ENCODE results near the gene SIGLEC9. TPM values are rescaled to one million over a fixed set of nuclear protein-coding genes. Genes with fewer than 3 reads are reported as not detected.

Gene SIGLEC9
- total RNA-seq, 1 experiment from 2014 or later = not detected

DNA sequence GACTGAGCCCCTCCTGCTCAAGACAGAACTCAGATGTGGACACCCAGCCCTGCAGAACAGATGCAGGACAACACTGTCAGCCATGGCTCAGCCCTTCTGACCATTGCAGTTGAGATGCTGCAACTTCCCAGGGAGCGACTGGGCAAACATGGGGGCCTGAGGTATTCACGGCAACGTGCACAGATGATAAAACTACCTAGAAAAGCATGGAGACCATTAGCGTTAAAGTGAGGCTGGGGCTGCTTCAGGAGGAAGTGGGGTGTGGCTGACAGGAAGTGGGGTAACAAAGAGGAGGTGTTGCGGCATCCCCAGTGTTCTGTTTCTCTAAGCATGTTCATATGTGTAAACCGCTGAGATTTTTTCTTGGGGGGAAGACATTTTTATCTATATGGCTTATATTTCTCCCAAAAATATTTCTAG is 1.3 kb upstream of the SIGLEC9 start (continued):
- TF ChIP-seq, protein P1, sequence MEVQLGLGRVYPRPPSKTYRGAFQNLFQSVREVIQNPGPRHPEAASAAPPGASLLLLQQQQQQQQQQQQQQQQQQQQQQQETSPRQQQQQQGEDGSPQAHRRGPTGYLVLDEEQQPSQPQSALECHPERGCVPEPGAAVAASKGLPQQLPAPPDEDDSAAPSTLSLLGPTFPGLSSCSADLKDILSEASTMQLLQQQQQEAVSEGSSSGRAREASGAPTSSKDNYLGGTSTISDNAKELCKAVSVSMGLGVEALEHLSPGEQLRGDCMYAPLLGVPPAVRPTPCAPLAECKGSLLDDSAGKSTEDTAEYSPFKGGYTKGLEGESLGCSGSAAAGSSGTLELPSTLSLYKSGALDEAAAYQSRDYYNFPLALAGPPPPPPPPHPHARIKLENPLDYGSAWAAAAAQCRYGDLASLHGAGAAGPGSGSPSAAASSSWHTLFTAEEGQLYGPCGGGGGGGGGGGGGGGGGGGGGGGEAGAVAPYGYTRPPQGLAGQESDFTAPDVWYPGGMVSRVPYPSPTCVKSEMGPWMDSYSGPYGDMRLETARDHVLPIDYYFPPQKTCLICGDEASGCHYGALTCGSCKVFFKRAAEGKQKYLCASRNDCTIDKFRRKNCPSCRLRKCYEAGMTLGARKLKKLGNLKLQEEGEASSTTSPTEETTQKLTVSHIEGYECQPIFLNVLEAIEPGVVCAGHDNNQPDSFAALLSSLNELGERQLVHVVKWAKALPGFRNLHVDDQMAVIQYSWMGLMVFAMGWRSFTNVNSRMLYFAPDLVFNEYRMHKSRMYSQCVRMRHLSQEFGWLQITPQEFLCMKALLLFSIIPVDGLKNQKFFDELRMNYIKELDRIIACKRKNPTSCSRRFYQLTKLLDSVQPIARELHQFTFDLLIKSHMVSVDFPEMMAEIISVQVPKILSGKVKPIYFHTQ (CRISPR knock-in tag; IDR thresholded peaks at IDR 0.05) = no peak
- TF ChIP-seq CREB1 (CRISPR knock-in tag; IDR thresholded peaks at IDR 0.05) (no peak), HMGA2 (CRISPR knock-in tag; IDR thresholded peaks at IDR 0.05) (no peak), ATF1 (CRISPR knock-in tag; IDR thresholded peaks at IDR 0.05) (no peak), ZNF219 (CRISPR knock-in tag; IDR thresholded peaks at IDR 0.05; ENCODE audit: borderline replicate concordance) (no peak)
- TF ChIP-seq, protein P2, sequence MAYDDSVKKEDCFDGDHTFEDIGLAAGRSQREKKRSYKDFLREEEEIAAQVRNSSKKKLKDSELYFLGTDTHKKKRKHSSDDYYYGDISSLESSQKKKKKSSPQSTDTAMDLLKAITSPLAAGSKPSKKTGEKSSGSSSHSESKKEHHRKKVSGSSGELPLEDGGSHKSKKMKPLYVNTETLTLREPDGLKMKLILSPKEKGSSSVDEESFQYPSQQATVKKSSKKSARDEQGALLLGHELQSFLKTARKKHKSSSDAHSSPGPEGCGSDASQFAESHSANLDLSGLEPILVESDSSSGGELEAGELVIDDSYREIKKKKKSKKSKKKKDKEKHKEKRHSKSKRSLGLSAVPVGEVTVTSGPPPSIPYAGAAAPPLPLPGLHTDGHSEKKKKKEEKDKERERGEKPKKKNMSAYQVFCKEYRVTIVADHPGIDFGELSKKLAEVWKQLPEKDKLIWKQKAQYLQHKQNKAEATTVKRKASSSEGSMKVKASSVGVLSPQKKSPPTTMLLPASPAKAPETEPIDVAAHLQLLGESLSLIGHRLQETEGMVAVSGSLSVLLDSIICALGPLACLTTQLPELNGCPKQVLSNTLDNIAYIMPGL (CRISPR knock-in tag; IDR thresholded peaks at IDR 0.05) = no peak
- TF ChIP-seq, protein P3, sequence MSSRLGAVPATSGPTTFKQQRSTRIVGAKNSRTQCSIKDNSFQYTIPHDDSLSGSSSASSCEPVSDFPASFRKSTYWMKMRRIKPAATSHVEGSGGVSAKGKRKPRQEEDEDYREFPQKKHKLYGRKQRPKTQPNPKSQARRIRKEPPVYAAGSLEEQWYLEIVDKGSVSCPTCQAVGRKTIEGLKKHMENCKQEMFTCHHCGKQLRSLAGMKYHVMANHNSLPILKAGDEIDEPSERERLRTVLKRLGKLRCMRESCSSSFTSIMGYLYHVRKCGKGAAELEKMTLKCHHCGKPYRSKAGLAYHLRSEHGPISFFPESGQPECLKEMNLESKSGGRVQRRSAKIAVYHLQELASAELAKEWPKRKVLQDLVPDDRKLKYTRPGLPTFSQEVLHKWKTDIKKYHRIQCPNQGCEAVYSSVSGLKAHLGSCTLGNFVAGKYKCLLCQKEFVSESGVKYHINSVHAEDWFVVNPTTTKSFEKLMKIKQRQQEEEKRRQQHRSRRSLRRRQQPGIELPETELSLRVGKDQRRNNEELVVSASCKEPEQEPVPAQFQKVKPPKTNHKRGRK (CRISPR knock-in tag; IDR thresholded peaks at IDR 0.05; ENCODE audit: borderline replicate concordance) = no peak
- TF ChIP-seq, protein P4, sequence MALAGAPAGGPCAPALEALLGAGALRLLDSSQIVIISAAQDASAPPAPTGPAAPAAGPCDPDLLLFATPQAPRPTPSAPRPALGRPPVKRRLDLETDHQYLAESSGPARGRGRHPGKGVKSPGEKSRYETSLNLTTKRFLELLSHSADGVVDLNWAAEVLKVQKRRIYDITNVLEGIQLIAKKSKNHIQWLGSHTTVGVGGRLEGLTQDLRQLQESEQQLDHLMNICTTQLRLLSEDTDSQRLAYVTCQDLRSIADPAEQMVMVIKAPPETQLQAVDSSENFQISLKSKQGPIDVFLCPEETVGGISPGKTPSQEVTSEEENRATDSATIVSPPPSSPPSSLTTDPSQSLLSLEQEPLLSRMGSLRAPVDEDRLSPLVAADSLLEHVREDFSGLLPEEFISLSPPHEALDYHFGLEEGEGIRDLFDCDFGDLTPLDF (CRISPR knock-in tag; IDR thresholded peaks at IDR 0.05) = no peak
- TF ChIP-seq, protein P5, sequence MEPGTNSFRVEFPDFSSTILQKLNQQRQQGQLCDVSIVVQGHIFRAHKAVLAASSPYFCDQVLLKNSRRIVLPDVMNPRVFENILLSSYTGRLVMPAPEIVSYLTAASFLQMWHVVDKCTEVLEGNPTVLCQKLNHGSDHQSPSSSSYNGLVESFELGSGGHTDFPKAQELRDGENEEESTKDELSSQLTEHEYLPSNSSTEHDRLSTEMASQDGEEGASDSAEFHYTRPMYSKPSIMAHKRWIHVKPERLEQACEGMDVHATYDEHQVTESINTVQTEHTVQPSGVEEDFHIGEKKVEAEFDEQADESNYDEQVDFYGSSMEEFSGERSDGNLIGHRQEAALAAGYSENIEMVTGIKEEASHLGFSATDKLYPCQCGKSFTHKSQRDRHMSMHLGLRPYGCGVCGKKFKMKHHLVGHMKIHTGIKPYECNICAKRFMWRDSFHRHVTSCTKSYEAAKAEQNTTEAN (CRISPR knock-in tag; IDR thresholded peaks at IDR 0.05) = no peak

DNA sequence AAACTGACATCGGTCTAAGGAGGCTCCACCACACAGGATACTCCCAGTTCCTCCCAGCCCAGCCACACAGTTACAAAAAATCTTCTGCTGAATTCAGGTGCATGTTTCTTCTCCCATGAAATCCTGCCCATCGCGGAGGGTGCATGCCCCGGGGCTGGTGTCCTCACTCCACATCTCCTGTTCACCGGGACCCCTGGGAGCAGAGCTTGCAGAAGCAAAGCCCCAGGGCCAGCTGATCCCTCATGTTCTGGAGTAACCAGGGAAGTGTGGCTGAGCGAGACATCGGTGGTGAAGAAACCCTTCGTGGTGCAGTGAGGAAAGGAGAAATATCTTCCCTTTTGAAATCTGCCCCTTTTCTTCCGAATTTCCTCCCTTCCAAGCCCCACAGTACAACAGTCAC is 904 bp upstream of the SIGLEC9 start:
- H3K9me3 Mint-ChIP-seq = no peaks in the 10 kb centered on the region
- no peaks in the 10 kb centered on the region for H3K36me3 Mint-ChIP-seq
- H3K27ac Mint-ChIP-seq = no peak overlapping the region
- no peaks in the 10 kb centered on the region; the same call in 1 of the 2 replicates for H3K4me1 Mint-ChIP-seq
- CTCF ChIA-PET = no interaction called here
- ATAC-seq (no peak), DNase-seq (ENCODE audit: low spot score) (no peak)
- H3K4me3 Mint-ChIP-seq = no peak overlapping the region
- POLR2A ChIA-PET = no interaction called here
- peaks cover 7% of the 10 kb centered on the region; the same call in 1 of the 2 replicates for H3K27me3 Mint-ChIP-seq (ENCODE audit: low read depth)
- no peak for TF ChIP-seq NR1H2 (CRISPR knock-in tag; IDR thresholded peaks at IDR 0.05)
- TF ChIP-seq, protein P6, sequence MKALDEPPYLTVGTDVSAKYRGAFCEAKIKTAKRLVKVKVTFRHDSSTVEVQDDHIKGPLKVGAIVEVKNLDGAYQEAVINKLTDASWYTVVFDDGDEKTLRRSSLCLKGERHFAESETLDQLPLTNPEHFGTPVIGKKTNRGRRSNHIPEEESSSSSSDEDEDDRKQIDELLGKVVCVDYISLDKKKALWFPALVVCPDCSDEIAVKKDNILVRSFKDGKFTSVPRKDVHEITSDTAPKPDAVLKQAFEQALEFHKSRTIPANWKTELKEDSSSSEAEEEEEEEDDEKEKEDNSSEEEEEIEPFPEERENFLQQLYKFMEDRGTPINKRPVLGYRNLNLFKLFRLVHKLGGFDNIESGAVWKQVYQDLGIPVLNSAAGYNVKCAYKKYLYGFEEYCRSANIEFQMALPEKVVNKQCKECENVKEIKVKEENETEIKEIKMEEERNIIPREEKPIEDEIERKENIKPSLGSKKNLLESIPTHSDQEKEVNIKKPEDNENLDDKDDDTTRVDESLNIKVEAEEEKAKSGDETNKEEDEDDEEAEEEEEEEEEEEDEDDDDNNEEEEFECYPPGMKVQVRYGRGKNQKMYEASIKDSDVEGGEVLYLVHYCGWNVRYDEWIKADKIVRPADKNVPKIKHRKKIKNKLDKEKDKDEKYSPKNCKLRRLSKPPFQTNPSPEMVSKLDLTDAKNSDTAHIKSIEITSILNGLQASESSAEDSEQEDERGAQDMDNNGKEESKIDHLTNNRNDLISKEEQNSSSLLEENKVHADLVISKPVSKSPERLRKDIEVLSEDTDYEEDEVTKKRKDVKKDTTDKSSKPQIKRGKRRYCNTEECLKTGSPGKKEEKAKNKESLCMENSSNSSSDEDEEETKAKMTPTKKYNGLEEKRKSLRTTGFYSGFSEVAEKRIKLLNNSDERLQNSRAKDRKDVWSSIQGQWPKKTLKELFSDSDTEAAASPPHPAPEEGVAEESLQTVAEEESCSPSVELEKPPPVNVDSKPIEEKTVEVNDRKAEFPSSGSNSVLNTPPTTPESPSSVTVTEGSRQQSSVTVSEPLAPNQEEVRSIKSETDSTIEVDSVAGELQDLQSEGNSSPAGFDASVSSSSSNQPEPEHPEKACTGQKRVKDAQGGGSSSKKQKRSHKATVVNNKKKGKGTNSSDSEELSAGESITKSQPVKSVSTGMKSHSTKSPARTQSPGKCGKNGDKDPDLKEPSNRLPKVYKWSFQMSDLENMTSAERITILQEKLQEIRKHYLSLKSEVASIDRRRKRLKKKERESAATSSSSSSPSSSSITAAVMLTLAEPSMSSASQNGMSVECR (CRISPR knock-in tag; IDR thresholded peaks at IDR 0.05; ENCODE audit: borderline replicate concordance) = no peak
- no peak for TF ChIP-seq ETV6 (CRISPR knock-in tag; IDR thresholded peaks at IDR 0.05)
- TF ChIP-seq, protein P7, sequence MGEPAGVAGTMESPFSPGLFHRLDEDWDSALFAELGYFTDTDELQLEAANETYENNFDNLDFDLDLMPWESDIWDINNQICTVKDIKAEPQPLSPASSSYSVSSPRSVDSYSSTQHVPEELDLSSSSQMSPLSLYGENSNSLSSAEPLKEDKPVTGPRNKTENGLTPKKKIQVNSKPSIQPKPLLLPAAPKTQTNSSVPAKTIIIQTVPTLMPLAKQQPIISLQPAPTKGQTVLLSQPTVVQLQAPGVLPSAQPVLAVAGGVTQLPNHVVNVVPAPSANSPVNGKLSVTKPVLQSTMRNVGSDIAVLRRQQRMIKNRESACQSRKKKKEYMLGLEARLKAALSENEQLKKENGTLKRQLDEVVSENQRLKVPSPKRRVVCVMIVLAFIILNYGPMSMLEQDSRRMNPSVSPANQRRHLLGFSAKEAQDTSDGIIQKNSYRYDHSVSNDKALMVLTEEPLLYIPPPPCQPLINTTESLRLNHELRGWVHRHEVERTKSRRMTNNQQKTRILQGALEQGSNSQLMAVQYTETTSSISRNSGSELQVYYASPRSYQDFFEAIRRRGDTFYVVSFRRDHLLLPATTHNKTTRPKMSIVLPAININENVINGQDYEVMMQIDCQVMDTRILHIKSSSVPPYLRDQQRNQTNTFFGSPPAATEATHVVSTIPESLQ (CRISPR knock-in tag; IDR thresholded peaks at IDR 0.05) = no peak
- TF ChIP-seq, protein P8, sequence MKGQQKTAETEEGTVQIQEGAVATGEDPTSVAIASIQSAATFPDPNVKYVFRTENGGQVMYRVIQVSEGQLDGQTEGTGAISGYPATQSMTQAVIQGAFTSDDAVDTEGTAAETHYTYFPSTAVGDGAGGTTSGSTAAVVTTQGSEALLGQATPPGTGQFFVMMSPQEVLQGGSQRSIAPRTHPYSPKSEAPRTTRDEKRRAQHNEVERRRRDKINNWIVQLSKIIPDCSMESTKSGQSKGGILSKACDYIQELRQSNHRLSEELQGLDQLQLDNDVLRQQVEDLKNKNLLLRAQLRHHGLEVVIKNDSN (CRISPR knock-in tag; IDR thresholded peaks at IDR 0.05) = no peak
- TF ChIP-seq ZNF396 (CRISPR knock-in tag; IDR thresholded peaks at IDR 0.05; ENCODE audit: borderline replicate concordance) = no peak
- TF ChIP-seq NFYB (CRISPR knock-in tag; conservative IDR thresholded peaks at IDR 0.05; ENCODE audit: low read depth) = no peak
- TF ChIP-seq ATF1 (CRISPR knock-in tag; IDR thresholded peaks at IDR 0.05) = no peak
- TF ChIP-seq ZNF671 (CRISPR knock-in tag; IDR thresholded peaks at IDR 0.05) = no peak
- TF ChIP-seq MXD4 (CRISPR knock-in tag; IDR thresholded peaks at IDR 0.05; ENCODE audit: borderline replicate concordance) = no peak
- TF ChIP-seq RORB (CRISPR knock-in tag; IDR thresholded peaks at IDR 0.05) = no peak
- no peak for TF ChIP-seq NR3C1 (CRISPR knock-in tag; conservative IDR thresholded peaks at IDR 0.05; ENCODE audit: low read depth)
- TF ChIP-seq JUN (CRISPR knock-in tag; IDR thresholded peaks at IDR 0.05) = no peak
